T1000 (cell line): ENCODE results near the gene KRT80.
A peak's percentile ranks its signal among the peaks of the same experiment; 100 is the strongest.

Experiments used
- DNase-seq: peaks from one replicate; lab custom pipeline; 2025; ENCODE audit warnings: mixed read lengths; lab: John Stamatoyannopoulos, UW

The KRT80 gene

DNA sequence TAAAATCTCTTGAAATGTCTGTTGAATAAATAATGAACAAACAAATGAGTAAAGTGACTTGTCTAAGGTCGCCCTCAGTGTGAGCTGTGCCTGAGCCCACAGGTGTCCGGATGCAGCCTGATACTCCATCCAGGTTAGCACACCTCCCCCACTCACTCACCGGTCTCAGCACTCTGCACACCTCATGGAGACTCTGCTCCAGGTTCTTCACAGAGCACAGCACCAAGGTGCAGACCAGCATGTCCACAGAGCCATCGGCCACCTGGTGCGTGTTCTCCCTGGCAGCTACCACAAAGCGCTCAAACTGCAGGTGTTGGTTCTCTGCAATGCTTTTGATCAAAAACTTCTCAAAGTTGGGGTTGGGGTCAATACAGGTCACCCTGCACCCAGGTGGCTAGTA lies 37.1 kb upstream of the KRT80 start:
- DNase-seq, result no peak

DNA sequence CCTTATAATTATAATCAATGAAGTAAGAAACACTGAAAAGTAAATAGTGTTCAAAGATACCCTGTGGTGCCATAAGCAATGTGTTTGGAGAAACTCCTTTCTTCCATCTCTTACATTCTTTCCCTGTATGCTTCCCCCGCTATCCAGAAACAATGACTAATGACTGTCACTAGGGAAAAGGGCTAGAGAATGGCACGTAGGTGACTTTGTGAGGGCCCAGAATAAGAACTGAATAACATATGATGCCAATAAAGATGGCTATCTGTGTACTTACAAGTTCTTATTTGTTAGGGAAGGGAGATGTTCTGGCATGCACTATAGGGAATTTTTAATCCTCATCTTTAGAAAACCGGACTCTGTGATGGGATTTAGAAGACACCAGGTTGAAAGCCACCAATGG lies 36.6 kb upstream of the KRT80 start:
- DNase-seq, result no peak

DNA sequence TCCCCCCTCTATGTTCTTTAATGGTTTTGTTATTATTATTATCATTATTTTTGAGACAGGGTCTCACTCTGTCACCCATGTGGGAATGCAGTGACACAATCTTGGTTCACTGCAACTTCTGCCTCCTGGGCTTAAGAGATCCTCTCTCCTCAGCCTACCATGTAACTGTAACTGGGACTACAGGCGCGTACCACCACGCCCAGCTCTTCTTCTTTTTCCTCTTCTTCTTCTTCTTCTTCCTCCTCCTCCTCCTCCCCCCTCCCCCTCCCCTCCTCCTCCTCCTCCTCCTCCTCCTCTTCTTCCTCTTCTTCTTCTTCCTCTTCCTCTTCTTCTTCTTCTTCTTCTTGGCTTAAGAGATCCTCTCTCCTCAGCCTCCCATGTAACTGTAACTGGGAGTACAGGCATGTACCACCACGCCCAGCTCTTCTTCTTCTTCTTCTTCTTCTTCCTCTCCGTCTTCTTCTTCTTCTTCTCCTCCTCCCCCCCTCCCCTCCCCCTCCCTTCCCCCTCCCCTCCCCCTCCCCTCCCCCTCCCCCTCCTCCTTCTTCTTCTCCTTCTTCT lies 35.9 kb upstream of the KRT80 start:
- no peak for DNase-seq

DNA sequence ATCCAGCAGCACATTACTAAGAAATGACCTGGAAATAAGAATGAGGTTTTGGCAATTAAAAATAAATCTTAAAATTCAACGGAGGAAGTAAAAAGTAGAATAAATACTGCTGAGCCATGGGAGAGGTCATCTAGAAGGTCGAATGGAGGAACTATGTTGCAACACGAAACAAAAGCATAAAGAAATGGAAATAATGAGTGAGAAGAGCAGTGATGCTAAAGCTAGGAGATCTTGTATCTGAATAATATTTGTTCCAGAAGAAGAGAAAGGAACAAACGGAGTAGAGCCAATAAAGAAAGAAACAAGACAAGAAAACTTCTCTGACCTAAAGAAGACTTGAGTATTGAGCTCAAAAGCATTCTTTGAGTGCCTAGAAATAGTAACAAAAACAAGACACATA lies 34.6 kb upstream of the KRT80 start:
- DNase-seq, result no peak

DNA sequence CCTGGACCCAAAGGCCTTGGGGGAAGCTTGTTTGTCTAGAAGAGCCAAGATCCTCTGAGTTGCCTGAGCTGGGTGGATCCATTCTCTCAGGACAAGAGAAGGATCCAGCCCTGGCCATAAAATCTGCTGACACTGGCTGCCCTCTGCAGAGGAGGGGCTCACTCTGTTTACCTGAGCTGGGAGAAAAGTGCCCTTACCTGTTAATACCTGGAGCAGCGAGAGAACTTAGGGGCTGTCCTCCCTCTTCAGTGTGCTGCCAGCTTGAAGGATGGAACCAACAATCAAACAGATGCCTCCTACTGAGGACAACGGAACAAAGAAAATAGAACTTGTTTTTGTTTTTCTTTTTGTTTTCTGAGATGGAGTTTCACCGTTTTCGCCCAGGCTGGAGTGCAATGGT lies 33.9 kb upstream of the KRT80 start:
- DNase-seq, result no peak

DNA sequence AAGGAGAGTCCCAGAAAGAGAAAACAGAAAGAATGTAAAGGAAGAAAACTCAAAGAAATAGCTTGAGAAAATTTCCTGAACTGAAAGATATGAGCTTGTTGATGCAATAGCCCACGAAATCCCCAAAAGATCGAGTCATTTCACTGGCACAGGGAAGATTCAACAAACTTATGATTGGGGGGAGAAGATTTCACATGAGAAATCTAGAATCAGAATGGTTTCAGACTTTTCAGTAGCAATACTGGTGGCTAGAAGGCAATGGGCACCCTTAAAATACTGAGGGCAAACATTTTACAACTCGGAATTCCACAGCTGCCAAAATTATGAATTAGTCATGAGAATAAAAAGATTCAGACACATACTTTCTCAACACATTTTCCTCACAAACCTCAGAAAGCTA lies 32.3 kb upstream of the KRT80 start:
- no peak for DNase-seq

DNA sequence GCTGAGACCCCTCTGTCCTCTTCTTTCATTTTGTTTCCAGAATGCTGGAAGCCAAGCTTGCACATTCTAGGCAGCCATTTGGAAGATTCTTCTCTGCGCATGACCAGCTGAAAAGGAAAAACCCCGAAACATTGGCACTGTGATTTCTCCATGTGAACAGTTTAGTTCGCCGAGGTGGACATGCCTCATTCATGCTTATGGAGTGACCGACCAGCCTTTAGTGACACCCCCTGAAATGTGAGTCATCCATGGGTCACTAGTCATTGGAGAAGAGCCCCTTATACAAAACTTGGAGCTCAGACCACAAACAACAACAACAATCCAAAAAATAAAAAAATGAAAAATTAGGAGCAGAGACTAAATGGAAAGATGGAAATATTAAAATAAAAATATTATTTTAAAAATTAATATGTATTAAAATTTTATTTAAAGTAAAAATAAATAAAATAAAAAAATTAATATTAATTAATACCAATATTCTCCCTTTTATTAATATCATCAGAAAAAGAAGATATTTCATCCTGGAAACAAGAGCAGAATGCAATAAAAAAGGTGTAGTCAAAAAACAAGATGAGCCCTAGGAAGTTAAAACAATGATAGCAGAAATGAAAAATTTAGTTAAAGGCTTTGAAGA lies 31.7 kb upstream of the KRT80 start:
- DNase-seq, result no peak

DNA sequence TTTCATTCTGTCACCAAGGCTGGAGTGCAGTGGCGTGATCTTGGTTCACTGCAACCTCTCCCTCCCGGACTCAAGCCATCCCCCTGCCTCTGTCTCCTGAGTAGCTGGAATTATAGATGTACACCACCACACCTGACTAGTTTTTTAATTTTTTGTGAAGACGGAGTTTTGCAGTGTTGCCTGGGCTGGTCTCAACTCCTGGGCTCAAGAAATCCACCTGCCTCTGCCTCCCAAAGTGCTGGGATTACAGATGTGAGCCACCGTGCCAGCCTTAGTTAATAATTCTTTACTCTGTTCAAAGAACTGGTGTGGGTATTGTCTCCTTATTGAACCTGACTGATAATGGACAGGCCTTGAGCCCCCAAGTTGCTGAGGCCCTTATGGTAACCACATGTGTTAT lies 30.9 kb upstream of the KRT80 start:
- no peak for DNase-seq

DNA sequence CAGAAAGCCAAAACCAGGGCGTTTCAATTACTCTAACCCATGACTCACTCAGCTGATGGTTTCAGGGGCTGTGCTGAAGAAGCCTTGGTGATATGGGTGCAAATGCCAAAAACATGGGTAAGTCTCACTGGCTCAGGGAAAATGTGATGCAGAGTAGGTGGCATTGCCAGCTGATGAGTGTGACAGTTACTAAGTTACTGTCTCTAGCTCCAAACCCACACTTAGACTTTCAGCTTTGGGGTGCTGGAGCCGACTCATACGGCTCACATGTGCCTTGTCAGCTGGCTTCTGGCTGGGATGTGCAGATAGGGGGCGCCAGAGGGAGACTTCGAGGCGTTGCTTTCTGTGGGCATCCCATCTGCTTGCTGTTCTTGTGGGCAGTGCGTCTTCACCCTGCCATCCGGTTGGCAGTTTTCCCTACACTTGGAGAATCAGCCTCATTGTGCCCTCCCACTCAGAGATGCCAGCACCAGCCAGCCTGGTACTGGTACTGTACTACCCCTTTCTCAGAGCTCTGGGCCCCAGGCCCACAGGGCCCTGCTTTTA lies 30.2 kb upstream of the KRT80 start:
- peak; percentile 100 for DNase-seq

DNA sequence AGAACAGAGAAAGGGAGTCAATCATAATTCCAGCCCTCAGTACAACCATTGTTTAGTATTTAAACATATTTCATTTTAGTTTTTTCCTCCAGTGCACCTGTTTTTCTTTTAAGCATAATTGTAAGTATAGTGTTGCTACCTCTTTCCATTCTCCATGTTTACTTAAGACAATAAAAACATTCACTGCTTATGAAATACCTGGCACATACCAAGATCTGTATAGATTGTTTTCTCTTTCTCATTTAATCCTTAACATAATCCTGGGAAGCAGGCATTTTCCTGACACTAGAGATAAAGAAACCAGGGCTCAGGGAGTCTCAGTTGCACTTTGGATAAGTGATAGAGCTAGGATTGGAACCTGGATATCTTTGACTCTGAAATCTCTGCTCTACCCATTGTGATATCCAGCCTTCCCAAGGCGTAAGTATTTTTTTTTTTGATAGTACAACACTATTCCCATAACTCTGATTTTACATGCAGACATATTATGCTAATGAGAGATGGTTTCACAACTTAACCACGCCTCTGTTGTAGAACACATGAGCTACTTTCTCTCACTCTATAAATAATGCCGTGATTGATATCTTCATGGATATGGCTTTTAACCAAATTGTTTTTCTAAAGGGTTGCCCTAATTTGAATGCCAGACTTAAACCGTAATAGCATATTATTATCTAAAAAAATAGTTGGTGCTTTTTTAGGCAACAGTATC lies 29.4 kb upstream of the KRT80 start:
- DNase-seq, result no peak

DNA sequence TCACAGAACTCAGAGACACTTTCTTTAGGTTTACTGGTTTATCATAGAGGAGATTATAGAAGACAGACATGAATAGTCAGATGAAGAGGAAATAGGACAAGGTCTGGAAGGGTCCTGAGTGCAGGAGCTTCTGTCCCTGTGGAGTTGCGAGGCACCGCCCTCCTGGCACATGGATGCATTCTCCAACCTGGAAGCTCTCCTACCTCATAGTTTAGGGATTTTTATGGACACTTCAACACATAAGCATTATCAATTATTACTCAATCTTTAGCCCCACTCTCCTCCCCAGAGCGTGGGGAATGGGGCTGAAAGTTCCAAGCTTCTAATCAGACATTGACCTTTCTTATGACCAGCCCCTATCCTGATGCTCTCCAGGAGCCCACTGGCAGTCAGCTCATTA lies 28.7 kb upstream of the KRT80 start:
- DNase-seq, result no peak

DNA sequence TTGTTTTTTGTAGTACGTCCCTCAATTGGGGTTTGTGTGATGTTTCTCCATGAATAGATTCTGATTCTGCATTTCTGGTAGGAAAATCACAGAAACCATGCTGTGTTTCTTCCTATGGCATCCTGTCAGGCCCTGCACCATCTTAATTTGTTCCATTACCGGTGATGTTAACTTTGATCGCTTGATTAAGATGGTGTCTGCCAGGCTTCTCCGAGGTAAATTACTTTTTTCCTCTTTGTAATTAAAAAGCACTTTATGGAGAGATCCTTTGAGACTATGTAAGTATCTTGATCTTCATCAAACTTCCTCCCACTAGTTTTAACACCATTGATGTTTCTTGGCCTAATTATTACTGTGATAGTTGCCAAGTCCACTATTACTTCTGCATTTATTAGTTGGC lies 26.2 kb upstream of the KRT80 start:
- DNase-seq, result no peak

DNA sequence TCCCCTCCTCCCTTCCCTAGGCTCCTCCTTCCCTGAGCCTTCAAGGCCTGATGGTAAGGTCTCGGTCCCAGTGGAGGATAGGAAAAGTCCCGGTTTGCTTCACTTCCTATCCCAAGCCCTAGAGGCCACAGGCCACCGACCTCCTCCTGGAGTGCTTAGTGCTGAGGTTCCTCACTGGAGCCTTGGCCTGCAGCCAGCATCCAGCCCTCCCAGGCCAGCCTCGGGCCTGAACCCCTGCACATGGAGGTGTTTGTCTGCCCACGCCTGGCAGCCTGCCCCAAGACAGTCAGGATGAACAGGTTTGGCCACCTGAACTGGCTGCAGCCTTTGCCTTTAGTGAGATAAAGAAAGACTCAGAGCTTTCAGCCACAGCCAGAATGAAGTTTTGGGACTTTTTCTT lies 25.4 kb upstream of the KRT80 start:
- DNase-seq, result no peak

DNA sequence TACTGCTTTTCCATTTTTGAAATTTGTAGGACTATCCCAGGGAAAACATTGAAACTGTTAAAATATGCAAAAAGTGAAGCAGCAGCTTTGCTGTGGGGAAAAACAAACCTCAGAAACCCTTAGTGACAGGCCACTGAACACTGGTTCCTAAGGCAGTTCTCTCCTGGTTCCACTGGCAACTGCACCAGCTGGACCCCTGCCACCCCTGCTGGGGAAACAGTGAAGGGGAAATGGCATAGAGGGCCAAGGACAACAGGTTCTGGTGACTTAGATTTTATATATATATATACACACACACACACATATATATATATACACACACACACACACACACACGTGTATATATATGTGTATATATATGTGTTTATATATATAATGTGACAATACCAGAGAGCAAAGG lies 25.0 kb upstream of the KRT80 start:
- no peak for DNase-seq

DNA sequence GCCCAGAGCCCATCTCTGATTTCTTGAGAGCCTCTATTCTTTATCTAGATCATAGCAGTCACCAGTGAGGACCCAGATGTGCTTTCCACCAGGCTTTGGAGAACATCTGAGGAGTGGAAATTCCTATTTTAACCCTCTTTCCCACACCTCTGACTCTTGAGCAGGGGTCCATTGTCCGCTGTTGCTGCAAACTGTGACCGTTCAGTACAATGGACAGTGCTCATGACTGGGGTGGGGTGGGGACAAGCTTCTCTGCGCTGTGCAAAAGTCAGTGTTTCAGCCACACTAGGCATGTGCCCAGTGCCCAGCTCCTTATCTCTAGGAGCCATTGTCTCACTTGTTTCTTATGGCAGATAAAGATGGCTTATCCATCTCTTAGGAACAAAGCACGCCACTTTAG lies 24.3 kb upstream of the KRT80 start:
- DNase-seq, result no peak

DNA sequence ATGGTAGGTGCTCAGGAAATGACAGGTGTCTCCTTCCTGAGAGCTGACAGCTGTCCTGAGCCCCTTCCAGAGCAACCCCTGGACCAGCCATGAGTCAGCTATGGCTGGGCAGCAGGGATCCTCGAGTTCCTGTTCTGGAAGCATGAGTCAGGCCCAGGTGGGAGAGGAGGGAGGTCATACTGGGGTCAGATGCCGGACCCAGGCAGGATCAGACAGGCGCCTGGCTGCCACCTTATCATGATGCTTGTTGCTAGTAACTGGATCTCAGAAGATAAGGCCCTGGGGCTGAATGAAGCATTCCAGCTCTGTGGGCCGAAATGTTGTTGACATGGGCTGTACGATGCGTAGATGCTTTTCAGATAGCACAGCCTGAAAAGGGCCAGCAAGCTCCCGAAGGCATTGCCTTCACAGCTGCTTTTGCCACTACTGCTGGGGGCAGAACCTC lies 23.8 kb upstream of the KRT80 start:
- peak; percentile 100 for DNase-seq

DNA sequence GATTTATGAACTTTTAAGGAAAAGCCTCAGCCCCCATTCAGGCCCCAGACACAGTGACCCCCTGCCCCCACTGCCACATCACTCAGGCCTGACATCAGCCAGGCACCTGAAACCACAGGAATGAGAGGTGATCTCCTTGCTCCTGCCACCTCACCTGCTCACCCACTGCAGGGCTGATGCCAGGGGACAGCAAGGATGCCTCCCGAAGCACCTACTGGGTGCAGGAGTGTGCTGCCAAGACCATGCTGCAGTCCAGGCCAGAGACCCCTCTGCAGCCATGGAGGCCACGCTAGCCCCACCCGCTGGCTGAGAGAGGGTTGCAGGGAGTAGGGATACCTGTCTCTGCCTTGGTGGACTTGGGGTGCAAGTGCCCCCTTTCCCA lies 22.6 kb upstream of the KRT80 start:
- DNase-seq, result no peak

DNA sequence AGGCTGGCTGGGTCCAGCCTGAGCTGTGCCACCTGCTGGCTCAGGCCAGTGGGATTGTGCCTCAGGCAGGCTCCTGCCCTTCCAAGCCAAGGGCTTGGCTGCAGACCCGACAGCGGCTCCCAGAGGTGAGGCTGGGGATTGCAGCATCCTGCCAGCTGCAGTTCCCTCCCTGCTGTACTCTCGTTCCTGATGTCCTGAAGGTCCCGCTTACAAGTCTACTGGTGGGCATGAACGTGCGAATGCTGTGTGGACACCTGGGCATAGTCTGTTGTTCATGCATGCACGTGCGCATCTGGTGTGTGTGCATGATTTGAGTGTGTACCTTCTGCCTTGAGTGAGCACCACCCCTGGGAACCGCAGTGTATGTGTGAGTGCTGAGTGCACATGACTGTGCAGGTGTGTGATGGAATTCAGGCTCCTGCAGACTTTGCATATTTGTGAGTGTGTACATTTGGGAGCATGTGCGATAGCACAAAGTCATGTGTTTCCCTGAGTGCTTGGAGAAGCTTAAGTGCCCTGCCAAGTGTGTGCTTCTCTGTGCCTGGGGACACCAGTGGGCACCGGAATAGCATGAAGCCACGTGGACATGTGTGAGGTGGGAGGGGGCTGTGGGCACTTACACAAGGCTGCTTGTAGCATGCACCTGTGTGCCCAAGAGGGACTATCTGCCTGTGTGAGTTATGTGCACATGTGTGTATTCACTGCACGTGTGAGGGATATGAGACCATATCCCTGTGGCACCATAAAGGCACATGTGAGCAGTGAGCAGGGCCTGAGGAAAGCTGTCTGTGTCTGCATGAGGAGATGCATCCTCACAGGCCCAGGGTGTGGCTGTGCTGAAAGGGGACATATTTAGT lies 22.0 kb upstream of the KRT80 start:
- no peak for DNase-seq

DNA sequence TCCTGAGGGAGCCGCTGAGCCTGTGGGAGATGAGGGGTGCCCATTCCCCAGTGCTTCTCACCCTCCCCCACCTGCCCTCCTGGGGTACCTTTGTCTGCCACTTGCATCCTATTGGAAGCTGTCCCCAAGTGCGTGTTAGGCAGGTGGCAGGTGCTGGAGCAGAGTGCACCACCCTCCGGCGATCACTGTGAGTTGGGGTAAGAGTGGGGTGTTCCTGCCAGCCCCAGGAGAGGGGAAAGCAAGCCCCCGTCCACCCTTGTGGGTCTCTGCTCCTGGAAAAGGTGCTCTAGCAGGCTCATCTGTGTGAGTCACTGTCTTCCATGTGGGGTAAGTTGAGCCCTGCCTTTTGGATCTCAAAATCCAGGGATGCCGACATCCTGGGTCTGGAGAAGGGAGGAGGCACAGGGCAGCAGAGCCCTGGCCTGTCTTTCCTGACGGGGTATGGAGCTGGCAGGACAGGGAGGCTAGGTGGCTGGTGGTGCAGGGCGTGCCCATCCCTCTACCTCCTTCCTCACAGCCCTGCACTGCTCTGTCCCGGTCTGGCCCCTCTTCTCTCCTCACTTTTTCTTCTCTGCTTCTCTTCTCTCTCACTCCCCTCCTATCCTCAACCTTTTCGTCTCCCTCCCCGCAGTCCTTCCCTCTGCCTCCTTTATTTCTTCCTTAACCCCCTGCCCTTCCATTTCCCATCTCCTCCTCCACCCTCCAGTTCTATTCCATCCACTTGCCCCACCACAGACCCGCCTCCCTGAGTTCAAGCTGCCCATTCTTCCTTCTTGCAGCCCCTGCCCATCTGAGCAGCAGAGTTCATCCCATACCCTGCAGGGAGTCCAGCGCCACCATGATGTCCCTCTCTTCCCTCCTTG lies 21.1 kb upstream of the KRT80 start:
- no peak for DNase-seq

DNA sequence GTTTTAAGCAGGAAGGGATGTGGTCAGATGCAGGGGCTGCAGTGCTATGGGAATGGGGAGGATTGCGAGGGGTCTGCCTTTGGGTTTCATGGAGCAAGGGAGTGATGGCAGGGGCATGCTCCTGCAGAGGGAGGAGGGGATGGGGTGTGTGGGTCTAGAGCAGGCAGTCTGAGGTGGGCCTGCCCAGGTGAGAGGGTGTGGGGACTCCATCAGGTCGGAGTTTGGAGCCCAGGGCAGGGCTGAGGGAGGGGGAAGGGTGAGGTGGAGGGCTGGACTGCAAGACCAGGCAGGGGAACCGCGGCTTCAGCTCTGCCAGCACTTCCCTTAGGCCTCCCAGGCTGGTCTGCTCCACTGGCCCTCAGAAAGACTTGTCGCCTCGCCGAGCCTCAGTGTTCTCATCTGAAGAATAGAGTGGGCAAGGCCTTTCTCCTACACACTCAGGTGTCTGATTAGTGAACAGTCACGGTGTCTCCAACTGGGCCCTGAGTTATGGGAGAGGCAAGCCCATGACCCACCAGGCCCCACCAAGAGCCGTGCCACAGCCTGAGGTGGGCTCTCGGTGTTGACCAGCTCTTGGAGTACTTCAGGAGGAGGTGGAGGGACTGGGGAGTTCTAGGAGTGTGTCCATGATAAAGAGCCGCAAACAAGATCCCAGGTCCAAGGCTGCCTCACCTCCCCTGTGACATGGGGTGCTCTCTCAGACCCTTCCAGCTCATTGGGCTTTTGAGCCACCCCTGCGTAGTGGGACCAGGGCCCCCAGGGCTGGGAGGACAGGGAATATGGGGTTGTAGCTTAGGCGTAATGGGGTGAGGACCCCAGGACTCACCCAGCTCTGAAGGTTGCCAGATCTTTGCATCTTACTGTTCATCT lies 20.1 kb upstream of the KRT80 start:
- no peak for DNase-seq
